SH-SY5Y (cell line): ENCODE data around the gene ACBD3.

Experiments
- GATA2 ChIP-seq: IDR thresholded peaks from 2 replicates; pipeline ENCODE4 v1.6.1; 2011; ENCODE audit warnings: mild to moderate bottlenecking, low read depth, low read length
- GATA3 ChIP-seq: IDR thresholded peaks from 2 replicates; pipeline ENCODE4 v1.6.1; 2011; ENCODE audit warnings: low read depth, mild to moderate bottlenecking, low read length, moderate library complexity

DNA sequence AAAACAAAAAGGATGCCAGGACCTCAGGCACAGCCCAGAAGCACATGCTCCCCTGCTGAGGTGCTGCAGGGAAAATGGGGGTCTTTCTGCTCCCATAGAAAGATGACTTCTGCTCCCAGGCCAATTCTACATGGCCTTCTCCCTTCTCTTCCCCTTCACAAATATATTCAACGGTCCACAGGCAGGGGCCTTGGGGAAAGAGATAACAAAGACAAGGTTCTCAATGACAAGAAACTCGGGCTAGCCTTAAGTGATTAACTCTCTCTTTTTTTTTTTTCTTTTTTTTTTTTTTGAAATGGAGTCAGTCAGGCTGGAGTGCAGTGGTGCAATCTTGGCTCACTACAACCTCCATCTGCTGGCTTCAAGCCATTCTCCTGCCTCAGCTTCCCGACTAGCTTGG lies 69.9 kb downstream of the ACBD3 start:
- no peak for TF ChIP-seq GATA3
- TF ChIP-seq GATA2, result no peak
